Measurements from ENCODE around the gene GJD2.

The GJD2 gene

GRCh38 chr15:34754674-34755418 is at the start of gene GJD2:
Gene GJD2, minus strand, starts transcription at chr15:34754998. Its CDS starts 510 bp downstream, at chr15:34754488.
- Histone ChIP-seq H3K9me2 (ENCODE audit: low read depth, low read length) (no peaks in the 10 kb centered on the region), H3K9me3 (ENCODE audit: low read length) (no peaks in the 10 kb centered on the region), H3K36me3 (ENCODE audit: insufficient read depth, low read length) (no peaks in the 10 kb centered on the region), H2AFZ (ENCODE audit: low read length) (no peak within 1 kb of the TSS), H3K27me3 (ENCODE audit: insufficient read depth, low read length) (no peaks in the 10 kb centered on the region), H4K20me1 (ENCODE audit: insufficient read depth, low read length) (no peaks in the 10 kb centered on the region), H3K79me2 (ENCODE audit: insufficient read depth, low read length) (no peaks in the 10 kb centered on the region), H3K4me2 (ENCODE audit: low read length) (no peak within 1 kb of the TSS), H3K27ac (ENCODE audit: low read depth, low read length, poor library complexity, severe bottlenecking) (no peak within 1 kb of the TSS), H3K9ac (ENCODE audit: low read length) (no peak within 1 kb of the TSS), H3K4me1 (ENCODE audit: insufficient read depth, low read length, severe bottlenecking) (no peaks in the 10 kb centered on the region), H3F3A (ENCODE audit: insufficient read depth, low read length) (no peaks in the 10 kb centered on the region), H3K4me3 (ENCODE audit: low read depth, low read length, poor library complexity, severe bottlenecking) (no peak within 1 kb of the TSS)
- no peak for TF ChIP-seq EZH2 (IDR thresholded peaks at IDR 0.05; ENCODE audit: borderline replicate concordance, low read length)
- no peak for TF ChIP-seq CTCF (IDR thresholded peaks at IDR 0.05; ENCODE audit: low read length)

- no peaks in the 10 kb centered on the region for H4K20me1 ChIP-seq (ENCODE audit: insufficient read depth, low read length)
- H3K9me3 ChIP-seq (ENCODE audit: low read length) = no peaks in the 10 kb centered on the region
- H3K4me1 ChIP-seq (ENCODE audit: insufficient read depth, low read length, severe bottlenecking) = no peaks in the 10 kb centered on the region
- no peak overlapping the region for H3K4me2 ChIP-seq (ENCODE audit: low read length)
- no peaks in the 10 kb centered on the region for H3K79me2 ChIP-seq (ENCODE audit: insufficient read depth, low read length)
- no peaks in the 10 kb centered on the region for H3K9me2 ChIP-seq (ENCODE audit: low read depth, low read length)
- no peak overlapping the region for H3K4me3 ChIP-seq (ENCODE audit: low read depth, low read length, poor library complexity, severe bottlenecking)
- no peak overlapping the region for H3K27ac ChIP-seq (ENCODE audit: low read depth, low read length, poor library complexity, severe bottlenecking)
- H3F3A ChIP-seq (ENCODE audit: insufficient read depth, low read length) = no peaks in the 10 kb centered on the region
- 0 out of 2 replicates have a peak, but pooled peaks cover 4% of the 10 kb centered on the region for H3K27me3 ChIP-seq (ENCODE audit: insufficient read depth, low read length)
- H3K9ac ChIP-seq (ENCODE audit: low read length) = no peak overlapping the region
- TF ChIP-seq CTCF (IDR thresholded peaks at IDR 0.05; ENCODE audit: low read length) (no peak), EZH2 (IDR thresholded peaks at IDR 0.05; ENCODE audit: borderline replicate concordance, low read length) (no peak)
- no peaks in the 10 kb centered on the region for H3K36me3 ChIP-seq (ENCODE audit: insufficient read depth, low read length)
- H2AFZ ChIP-seq (ENCODE audit: low read length) = no peak overlapping the region
These were observed 49.3 kb upstream of the GJD2 start for GRCh38 chr15:34804113-34804512.

GRCh38 chr15:34802803-34803750 is 48.3 kb upstream of the GJD2 start:
- H3K9me2 ChIP-seq (ENCODE audit: low read depth, low read length) = no peaks in the 10 kb centered on the region
- H3K9ac ChIP-seq (ENCODE audit: low read length) = no peak overlapping the region
- H3K36me3 ChIP-seq (ENCODE audit: insufficient read depth, low read length) = no peaks in the 10 kb centered on the region
- H3K4me1 ChIP-seq (ENCODE audit: insufficient read depth, low read length, severe bottlenecking) = no peaks in the 10 kb centered on the region
- H3K4me2 ChIP-seq (ENCODE audit: low read length) = no peak overlapping the region
- no peaks in the 10 kb centered on the region for H3K9me3 ChIP-seq (ENCODE audit: low read length)
- no peaks in the 10 kb centered on the region for H4K20me1 ChIP-seq (ENCODE audit: insufficient read depth, low read length)
- H3K4me3 ChIP-seq (ENCODE audit: low read depth, low read length, poor library complexity, severe bottlenecking) = no peak overlapping the region
- 0 out of 2 replicates have a peak, but pooled peaks cover 4% of the 10 kb centered on the region for H3K27me3 ChIP-seq (ENCODE audit: insufficient read depth, low read length)
- no peaks in the 10 kb centered on the region for H3K79me2 ChIP-seq (ENCODE audit: insufficient read depth, low read length)
- no peak overlapping the region for H3K27ac ChIP-seq (ENCODE audit: low read depth, low read length, poor library complexity, severe bottlenecking)
- no peaks in the 10 kb centered on the region for H3F3A ChIP-seq (ENCODE audit: insufficient read depth, low read length)
- no peak overlapping the region for H2AFZ ChIP-seq (ENCODE audit: low read length)
- TF ChIP-seq EZH2 (IDR thresholded peaks at IDR 0.05; ENCODE audit: borderline replicate concordance, low read length) = no peak
- no peak for TF ChIP-seq CTCF (IDR thresholded peaks at IDR 0.05; ENCODE audit: low read length)
